HG03520 (cell line): ENCODE results near the gene AHCYL1.

Experiments
- ATAC-seq: cut with Tn5 transposase; IDR thresholded peaks from one replicate; pipeline ENCODE4 v1.9.1; 2021; ENCODE audit warnings: mild to moderate bottlenecking, moderate library complexity; ENCODE audit not compliant: unreplicated experiment

AHCYL1 gene

DNA sequence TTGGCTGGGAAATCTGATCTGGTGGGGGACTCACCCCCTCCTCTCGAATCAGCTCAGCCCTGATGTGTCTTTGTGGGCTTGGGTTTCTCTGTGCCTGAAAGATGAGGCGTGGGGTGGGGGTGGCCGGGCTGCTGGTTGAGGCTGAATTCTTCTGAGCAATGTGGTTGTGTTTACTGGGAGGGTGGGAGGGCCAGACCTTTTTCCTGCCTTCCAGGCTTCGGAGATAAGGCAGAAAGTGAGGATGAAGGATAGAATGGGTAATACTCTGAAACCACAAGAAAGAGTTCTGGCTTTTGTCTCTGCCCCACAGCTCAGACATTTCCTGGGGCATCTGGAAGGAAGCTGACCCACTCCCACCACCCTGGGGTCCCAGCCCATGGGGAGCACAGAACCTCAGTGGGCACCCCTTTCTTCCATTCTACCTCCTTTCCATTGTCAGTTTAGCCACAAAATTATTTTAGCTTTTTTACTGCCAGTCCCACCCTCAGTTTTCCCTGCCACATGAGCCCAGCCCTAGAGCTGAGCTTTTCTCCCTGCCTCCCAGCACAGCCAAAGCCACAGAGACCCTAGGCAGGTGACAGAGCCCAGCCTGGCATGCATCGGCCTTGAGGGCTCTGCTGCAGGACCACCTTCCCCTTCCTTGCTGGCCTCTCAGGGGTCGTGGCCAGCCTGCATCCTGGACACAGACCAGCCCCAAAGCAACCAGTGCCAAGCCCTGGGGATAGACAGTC, 74.7 kb downstream of the AHCYL1 start:
- ATAC-seq = no peak

DNA sequence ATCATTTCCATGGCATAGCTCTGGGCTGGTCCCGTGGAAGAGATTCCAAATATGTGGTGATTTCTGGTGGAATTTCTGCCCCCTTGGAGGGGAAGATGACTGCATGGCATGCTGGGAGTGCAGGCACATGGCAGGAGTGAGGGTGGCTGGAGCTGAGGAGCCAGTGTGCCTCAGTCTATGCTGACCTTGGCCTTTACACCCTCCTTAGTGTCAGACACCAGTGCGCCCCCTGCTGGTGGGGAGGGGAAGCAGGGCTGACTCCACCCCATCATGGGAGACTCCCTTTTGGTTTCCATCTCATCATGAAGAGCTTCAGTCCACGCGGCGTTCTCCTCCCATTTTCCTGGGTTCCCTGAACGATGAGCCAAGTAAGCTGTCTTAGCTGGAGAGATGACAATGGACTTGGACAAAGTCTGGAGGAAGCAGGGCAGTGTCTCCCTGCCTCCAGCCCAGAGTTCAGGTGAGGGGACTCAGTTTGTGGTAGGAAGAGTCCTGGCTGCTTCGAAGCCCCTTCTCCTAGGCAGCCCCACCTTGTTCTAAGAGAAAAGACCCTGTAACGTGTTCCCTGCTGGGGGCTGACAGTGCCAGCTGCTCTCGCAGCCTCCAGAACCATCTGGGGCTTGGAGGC, 75.6 kb downstream of the AHCYL1 start:
- no peak for ATAC-seq

DNA sequence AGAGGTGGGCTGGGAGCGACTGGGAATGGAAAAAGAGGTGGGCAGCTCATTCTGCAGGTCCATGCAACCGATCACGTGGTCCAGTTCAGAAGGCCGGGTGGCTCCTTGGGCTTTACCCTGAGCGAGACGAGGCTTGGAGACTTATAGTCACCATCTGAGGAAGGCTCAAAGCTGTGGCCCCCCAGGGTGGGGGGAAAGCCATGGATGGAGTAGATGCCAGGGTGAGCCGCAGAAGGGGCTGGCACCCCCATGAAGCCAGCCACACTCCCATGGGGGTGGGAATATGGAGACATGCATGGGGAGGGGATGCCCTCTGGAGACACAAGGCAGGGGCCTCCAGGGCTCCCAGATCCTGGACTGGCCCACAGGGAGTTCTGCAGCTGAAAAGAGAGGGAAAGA, 76.1 kb downstream of the AHCYL1 start:
- ATAC-seq = no peak

DNA sequence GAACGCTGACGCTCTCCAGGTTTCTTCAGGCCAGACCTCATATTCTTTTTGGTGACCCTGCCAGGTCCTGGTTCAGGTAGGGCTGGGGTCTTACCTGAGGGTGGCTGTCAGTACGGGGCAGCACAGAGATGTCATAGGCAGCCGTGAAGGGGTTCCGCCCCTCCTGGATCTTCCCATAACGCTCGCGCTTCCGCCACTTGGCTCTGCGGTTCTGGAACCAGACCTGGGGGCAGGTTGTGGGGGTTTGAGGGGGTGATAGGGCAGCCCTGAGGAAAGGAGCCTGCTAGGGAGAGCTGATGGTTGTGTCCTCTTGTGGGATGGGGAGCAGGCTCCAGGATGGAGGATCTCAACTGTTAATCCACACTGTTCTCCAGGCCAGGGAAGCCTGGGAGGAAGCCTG, 76.8 kb downstream of the AHCYL1 start:
- ATAC-seq = no peak

DNA sequence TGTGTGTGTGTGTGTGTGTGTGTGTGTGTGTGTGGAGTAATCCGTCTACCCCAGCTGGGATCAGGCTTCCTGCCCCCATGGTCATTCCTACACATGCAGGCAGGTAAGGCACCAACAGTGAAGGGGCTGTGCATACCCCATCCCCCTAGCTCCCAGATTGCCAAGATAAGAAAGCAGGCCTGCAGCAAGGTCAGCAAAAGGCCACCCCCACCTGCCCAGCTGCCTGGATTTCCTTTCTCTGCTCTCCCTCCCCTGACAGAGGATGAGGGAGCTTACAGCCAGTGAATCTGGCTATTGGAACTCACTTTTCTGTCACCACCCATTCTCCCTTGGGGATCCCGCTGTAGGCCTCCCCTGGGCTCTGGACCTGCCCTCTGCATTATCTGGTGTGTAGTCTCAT, 78.0 kb downstream of the AHCYL1 start:
- ATAC-seq = no peak

DNA sequence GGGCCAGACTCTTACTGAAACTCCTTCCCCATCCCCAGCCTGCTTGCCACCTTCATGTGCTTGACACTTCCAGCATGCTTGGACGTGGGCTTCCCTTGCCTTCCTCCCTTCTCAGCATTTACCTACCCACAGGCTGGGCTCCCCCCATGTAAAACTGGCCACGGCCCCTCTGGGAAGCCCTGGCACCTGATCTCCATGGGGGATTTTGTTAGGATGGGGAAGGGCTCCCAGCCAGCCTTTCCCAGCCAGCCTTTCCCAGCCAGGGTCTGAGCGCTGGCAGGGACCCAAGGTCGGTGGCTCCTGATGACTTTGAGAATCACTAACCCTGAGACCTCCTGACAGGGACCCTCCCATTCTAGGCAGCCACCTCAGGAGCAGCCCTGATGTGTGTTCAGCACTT, 79.2 kb downstream of the AHCYL1 start:
- ATAC-seq = no peak

DNA sequence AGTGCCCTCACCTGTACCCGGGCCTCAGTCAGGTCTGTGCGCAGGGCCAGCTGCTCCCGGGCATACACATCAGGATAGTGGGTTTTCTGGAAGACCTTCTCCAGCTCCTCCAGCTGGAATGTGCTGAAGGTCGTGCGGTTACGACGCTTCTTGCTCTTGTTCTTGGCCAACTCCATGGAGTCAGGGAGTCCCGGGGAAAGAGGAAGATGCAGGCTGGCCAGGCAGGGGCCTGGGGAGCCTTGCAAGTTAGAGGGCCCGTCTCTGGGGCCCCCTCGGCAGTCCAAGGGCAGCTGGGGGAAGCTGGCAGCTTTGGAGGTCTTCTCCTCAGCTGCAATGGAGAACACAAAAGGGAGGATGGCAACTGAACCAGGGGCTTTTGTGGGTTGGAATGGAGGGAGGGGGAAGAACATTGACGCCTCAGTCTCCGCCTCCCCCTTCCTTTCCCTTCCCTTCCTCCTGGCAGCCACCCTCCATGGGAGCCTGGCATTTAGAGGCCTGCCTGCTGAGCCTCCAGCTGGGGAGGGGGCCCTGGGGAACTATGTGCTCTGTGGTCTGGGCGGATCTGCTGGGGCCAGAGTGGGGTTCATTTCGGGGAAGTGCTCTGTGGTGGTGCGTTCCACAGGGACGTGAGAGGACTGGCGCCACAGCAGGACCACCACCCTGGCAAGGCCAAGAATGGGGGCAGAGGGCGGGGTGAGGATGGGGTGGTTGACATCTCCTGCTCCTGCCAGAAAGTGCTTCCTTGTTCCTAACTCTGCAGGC, 80.2 kb downstream of the AHCYL1 start:
- ATAC-seq = no peak

DNA sequence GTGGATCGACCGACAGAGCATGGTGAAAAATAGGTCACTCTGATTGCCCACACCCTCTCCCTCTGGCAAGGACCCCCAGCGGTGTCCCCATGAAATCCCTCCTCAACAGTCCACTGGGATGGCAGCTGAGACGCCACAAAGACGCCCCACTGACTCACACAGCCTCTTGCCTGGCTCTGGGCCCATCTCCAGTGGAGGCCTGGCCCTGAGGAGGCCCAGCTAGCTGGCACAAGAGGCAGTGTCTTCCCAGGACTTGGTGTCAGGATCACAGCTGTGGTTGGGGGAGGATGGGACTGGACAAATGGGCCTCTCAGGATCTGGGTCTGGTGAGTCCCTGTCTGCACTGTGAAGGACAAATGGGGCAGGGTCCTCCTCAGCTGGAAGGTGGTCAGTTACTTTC, 81.3 kb downstream of the AHCYL1 start:
- ATAC-seq = no peak

DNA sequence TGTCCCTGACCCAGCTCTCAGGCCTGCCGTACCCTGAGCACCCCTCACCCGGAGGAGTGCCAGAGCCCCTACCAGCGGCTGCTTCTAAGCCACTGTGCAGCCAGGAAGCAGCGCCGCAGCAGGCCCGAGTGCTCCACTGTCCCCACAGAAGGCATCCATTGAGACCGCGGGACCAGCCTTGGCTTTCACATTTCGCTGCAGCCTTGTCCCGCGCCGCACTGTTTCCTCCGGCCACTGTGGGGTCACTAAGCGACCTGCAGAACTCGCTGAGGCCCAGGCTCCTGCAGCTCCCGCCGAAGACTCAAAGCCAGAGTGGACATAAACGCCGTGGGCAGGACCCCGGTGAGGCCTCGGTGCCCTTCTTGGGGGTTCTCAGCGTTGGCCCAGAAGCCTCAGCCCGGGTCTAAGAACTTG, 82.9 kb downstream of the AHCYL1 start:
- no peak for ATAC-seq

DNA sequence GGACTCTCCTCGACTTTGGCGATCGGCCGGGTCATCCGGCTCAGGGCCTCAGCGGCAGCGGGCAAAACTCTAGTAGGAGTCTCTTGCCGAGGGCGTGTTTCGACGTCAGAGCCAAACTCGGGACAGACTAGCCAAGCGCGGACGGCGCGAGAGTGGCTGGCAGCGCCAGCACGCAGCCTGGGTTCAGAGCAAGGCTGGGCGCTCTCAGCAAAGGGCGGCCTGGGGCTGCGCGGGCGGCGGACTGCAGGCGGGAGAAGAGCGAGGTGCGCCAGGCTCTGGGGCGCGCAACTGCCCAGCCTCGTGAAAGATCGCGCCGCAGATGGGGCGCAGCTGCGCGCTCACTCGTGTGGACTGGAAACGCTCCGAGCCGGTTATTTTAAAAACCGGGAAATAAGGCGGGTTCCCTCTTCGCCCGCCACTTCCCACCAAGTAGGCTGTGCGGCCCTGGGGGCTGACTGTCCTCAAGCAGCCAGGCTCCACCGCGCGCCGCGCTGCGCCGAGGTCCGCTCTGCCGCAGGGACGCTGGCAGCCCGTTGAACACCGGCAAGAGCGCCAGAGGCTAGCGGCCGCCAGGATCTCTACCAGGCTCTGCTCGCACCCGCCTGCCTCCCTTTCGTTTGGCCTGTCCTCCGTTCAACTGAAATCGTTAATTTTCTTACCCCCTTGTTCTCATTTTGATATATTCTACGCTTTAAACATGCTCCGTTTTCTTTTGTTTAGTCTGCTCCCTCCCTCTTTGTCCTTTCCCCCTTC, 83.5 kb downstream of the AHCYL1 start:
- ATAC-seq = no peak

DNA sequence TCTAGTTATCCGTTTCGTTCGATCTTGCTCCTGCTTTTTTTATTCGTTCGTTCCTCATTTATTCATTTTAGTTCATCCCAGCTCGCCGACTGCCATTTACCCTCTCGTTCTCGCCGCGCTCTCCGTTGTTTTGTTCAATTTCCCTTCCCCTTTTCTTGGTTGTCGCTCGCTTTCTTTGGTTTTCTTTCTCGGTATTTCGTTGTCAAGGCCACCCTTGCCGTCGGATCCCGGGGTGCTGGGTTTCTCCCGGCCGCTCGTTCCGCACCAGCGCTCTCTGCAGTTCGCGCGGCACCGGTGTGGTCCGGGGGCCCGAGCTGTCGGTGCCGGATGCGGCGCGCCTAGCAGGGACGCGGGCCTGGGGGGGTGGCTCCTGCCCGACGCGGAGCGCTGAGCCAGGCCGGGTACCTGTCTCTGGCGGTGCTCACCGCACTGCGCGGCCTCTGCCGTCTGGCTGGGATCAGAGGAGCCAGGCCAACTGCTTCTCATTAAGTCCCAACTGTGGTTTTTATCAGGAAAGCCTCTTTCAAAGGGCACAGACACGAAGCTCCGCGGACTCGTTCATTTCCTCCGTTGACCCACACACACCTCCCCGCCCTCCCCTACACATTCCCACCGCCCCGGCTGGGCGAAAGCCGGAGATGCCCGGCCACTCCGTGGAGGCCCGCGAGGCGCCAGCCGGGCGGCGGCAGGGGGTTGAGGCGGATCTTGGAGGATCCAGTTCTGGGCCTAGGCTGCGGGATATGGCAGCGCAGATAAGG, 84.3 kb downstream of the AHCYL1 start:
- no peak for ATAC-seq

DNA sequence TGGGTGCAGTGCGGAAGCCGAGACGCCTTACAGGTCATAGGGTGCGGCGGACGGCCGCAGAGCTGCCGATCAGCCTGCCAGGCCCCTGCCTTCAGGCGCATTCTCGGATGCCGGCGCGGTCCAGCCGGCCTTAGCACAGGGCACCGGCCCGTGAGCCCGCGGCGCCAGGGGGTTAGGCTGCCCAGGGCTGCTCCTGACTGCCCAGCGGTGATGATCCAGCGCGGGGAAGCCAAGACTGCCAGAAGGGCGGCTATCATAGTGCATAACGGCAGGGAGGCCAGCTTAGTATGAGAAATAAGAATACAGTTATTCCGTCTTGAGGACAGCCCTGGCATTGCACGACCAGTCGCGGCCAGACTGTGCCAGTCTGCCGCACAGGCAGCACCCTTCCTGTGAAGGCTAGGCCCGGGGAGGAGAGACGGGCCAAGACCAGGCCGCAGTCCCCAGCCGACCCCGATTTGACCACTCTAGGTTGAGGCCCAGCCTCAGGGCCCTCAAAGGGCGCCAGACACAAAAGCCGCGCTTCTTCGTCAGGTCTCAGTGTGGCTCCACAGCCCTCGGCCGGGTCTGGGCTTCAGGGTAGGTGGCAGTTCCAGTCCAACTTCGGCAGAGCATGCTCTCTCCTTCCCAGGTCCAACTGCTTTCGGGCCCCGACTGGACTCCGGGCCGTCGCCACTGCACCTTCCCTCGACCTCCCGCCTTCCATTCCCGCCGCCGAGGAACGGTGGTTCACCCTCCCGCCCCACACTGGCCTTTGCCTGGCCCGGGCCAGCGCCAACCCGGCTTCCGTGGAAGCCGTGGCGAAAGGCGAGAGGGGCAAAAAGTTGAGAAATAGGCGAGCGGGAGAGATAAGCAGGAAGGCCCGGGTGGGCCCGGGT, 85.1 kb downstream of the AHCYL1 start:
- ATAC-seq = no peak

DNA sequence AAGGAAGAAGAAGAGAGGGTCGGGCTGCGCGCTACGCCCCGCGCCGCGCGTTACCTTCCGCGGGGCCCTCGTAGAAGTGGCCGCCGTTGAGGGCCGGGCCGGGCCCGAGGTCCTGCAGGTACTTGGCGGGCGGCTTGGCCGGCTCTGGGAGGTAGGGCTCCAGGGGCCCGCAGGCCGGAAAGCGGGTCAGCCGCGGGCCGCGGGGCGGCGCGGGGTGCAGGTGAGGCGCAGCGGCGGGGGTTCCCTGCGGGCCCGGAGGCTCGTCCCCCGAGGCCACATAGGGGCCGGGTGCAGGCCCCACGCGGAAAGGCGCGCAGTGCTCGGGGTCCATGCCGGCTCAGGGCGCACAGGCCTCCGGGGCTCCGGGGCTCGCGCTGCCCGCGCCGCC, 85.7 kb downstream of the AHCYL1 start:
- ATAC-seq = no peak

DNA sequence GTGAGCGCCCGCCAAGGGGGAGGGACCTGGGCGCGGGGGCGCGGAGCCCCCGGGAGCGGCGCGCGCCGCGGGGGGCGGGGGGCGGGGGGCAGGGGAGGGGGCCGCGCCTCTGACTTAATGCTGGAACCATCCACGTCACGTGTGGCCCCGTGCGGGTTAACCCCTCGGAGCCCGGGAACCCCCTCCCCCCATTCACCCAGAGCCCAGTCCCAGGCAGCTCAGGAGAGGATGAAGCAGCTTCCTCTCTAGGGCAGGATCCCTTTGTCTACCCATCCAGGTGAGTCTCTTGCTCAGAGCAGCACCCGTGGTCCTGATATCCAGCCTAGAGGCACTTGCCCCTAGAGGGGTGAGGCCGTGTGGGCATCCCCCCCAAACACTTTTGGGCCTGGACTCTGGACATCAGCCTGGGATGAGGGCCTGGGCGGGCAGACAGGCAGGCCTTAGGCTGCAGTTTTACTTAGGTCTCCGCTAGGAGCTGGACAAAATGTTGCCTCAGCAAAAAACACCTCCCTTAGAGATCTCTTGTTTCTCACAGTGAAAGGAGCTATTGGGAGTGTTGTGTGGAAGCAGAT, 86.2 kb downstream of the AHCYL1 start, which contains the start of gene ALX3:
Gene ALX3 (minus strand): TSS at position 2 of the 572 bp plus-strand sequence. CDS start 60 bp downstream, outside the sequence.
- no peak for ATAC-seq
